Coronary artery (tissue), 2 donors: ENCODE results near the gene PROZ.

Experiments used
- DNase-seq: peaks from one replicate; pipeline ENCODE4 v3.0.0-alpha.2; 2017; ENCODE audit warnings: low spot score
- H3K27ac ChIP-seq, 2 donors: fragments of 200-600 bp; sonication (generic); one replicate each; pipeline ENCODE4 v1.5.1; 2016 to 2019
- H3K4me3 ChIP-seq: fragments of 200-600 bp; sonication (generic); 2 replicates; pipeline ENCODE4 v1.5.1; 2016; ENCODE audit warnings: mild to moderate bottlenecking, moderate library complexity
- TF ChIP-seq, protein P1 (sequence below): fragments of 200-600 bp; sonication (generic); IDR thresholded peaks from one replicate; pipeline ENCODE4 v1.5.1; 2019; ENCODE audit warnings: antibody characterized with exemption

The PROZ gene

DNA sequence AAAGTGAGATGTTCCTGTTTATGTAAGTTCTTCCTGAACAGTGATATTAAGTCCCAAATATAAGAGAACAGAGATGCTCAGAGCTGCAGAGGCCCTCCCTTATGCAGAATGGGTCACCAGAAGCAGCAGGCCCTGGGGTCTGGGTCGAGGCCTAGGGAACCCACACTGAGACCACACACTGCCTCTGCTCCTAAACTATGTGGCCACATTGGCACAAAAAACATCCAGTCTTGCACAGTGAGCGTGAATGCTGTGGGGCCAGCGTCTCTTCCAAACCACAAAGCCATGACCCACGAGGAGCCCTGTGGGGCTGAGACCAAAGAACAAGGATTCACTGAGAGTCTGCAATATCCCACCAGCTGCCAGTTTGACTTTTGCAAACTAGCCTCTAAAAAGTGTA lies 23.6 kb downstream of the PROZ start:
- Histone ChIP-seq H3K4me3 (no peak overlapping the region), H3K27ac (no peak overlapping the region)
- TF ChIP-seq, protein P1, sequence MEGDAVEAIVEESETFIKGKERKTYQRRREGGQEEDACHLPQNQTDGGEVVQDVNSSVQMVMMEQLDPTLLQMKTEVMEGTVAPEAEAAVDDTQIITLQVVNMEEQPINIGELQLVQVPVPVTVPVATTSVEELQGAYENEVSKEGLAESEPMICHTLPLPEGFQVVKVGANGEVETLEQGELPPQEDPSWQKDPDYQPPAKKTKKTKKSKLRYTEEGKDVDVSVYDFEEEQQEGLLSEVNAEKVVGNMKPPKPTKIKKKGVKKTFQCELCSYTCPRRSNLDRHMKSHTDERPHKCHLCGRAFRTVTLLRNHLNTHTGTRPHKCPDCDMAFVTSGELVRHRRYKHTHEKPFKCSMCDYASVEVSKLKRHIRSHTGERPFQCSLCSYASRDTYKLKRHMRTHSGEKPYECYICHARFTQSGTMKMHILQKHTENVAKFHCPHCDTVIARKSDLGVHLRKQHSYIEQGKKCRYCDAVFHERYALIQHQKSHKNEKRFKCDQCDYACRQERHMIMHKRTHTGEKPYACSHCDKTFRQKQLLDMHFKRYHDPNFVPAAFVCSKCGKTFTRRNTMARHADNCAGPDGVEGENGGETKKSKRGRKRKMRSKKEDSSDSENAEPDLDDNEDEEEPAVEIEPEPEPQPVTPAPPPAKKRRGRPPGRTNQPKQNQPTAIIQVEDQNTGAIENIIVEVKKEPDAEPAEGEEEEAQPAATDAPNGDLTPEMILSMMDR: no peak
- no peak for DNase-seq

DNA sequence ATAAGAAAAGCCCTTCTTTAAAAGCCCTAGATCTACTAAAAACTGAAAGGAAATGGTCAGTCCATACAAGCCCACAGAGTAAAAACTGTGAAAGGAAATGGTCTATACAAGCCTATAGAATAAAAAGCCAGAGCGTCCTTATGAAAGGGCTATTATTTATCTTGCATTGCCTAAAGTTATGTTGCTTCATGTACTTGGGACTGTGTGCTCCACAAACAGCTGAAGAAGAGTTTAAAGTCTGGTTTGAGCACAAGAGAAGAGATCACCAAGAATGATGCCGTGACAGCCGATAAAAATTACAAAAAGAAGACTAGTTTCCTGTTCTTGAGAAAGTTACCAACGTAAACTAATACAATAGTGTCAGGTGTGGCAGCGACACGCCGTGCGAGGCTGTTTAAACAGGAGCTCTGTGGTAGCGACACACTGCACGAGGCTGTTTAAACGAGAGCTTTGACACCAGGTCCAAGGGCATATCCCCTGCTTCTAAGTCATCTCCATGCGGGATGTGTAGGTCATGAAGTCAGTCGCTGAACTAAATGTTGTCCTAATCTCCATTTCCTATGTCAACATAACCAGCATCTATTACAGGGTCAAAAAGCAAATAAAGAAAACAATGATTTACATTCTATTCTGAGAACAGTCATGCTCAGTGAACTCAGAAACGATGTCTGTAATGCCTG lies 25.1 kb downstream of the PROZ start:
- no peak overlapping the region for H3K27ac ChIP-seq
- no peak for DNase-seq
- no peak overlapping the region for H3K4me3 ChIP-seq
- TF ChIP-seq, protein P1: no peak

DNA sequence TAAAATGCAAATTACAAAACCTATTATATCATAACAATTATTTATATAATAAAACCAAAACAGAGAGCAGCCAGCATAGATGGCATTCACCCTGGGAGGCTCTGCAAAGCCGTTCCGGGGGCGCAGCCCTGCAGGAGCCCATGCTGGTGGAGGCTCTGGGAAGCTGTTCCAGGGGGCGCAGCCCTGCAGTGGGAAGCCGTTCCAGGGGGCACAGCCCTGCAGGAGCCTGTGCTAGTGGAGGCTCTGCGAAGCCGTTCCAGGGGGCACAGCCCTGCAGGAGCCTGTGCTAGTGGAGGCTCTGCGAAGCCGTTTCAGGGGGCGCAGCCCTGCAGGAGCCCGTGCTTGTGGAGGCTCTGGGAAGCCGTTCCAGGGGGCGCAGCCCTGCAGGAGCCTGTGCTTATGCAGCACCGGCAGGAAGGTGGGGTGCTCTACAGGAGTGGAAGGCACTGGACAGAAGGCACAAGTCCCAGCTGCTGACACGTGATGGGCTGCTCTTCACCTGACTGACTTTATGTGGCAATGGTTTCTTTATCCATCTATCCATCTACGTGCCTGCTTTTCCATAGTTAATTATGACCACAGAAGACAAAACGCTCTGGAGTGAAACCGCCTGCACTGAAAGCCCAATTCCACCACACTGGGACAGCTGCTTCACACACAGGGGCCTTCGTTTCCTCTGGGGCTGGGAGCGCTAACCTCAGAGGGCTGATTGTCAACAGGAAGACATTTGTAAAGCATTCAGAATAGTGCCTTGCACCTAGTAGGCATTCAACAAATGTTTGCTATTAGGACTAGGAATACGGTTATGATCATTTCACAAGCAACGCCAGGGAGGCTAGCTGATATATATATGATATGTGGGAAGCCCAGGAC lies 26.4 kb downstream of the PROZ start:
- DNase-seq: no peak
- TF ChIP-seq, protein P1: no peak
- Histone ChIP-seq H3K27ac (no peak overlapping the region), H3K4me3 (no peak overlapping the region)

DNA sequence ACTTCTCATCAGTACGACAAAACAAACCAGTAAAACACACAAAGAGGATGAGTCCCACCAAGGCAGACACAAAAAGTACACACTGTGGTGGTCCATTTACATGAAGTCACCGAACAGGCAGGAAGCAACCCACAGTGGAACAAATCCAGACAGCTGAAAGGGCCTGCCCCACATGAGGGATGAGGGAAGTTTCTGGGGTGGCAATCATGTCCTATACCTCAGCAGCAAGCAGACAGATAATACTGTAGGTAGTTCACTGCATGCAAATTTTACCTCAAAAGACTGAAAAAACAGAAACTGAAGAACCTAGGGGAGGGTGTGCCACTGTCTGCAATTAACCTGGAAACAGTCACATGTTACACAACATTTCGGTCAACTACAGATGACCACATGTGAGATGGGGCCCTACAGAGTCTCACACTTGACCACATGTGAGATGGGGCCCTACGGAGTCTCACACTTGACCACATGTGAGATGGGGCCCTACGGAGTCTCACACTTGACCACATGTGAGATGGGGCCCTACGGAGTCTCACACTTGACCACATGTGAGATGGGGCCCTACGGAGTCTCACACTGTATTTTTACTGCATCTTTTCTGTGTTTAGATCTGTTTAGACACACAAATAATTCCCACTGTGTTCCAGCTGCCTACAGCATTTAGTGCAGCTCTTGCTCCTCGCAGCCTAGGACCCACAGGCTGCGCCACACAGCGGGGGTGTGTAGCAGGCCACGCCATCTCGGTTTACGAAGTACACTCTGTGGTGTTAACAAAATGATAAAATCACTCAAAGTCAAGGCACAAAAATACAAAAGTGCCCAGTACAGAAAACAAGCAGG lies 27.8 kb downstream of the PROZ start:
- TF ChIP-seq, protein P1: no peak
- Histone ChIP-seq H3K27ac (peak overlapping the region; percentile 7 to 79), H3K4me3 (no peak overlapping the region)
- no peak for DNase-seq

DNA sequence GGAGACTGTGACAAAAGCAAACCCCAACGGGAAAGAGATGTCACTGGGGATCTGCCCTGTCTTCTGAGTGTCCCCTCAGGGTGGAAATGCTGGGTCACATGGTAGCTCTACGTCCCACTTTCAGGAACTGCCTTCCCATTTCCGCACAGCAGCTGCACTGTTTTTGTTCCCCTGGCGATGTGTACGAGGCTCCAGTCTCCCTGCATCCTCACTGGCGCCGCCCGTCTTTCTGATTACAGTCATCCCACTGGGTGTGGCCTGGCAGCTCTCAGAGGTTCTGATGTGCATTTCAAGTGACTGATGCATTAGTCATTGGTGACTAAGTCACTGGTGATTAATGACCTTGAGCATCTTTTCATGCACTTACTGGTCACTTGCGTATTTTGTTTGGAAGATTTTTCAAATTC lies 28.8 kb downstream of the PROZ start:
- peak overlapping the region; percentile 7 to 79 for H3K27ac ChIP-seq
- peak; percentile 91 for DNase-seq

DNA sequence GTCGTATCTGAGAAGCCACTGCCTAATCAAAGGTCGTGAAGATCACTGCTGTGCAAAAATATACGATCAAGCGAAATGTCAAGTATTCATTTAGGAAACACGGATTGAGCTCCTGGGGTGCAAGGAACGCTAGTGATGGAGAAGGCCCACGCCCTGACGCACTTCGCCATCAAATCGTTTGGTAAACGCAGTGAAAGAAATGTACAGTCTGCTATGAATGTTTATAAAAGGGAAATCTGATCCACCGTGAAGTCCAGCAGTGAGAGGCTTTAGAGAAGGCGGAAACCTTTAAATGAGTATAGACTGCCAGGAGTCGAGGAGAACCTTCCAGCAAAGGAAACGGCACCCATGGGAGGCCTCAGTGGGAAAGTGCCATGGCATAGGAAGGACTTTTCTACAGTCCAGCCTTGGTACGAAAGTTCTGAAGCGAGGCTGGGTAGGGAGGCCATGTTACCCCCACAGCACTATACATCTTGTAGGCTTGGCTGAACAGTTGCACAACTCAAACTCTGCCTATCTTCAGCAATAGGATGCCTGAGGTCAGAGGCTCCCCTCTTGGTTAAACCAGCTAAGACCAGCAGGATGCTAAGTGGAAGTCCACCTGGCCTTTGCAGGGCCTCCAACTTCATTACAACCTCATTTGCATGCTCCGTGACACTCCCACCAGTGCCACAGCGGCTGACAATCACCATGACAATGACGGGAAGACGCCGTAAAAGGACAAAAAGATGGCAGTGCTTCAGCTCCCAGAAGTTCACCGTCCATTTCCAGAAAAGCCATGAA lies 29.6 kb downstream of the PROZ start:
- no peak for DNase-seq
- TF ChIP-seq, protein P1: no peak
- Histone ChIP-seq H3K27ac (peak overlapping the region in 1 of 2 donors; percentile 8), H3K4me3 (no peak overlapping the region)

More for the DNA sequence above, 28.8 kb downstream of the PROZ start:
- TF ChIP-seq, protein P1: no peak
- H3K4me3 ChIP-seq: no peak overlapping the region
